RPMI8226 (cell line): ENCODE results near the gene CLNK.

Experiments
- DNase-seq: peaks from one replicate; pipeline ENCODE4 v3.0.0-alpha.2; 2015

CLNK gene

GRCh38 chr4:10607206-10607605, 77.4 kb downstream of the CLNK start:
- no peak for DNase-seq

GRCh38 chr4:10606483-10607155, 77.9 kb downstream of the CLNK start:
- no peak for DNase-seq

- DNase-seq, result no peak
Observed at GRCh38 chr4:10605746-10606482, 78.7 kb downstream of the CLNK start.

- no peak for DNase-seq
Observed at GRCh38 chr4:10605031-10605430, 79.5 kb downstream of the CLNK start.

DNA sequence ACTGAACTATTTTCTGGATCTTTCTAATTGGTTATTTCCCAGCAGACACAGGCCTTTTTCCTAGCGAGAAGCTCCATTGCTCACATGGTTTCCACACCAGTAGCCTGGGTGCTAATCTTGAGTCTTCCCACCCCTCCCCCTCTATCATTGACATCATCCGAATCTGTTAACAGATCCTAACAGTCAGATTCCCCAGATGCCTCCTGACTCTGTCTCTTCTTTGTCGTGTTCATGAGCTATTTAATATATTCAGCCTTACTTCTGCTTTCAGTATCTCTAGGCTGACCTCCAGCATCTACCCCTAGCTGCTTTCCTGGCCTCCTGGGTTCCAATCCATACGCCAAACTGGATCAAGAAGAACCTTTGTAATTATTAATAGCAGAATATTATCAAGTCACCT, 85.0 kb downstream of the CLNK start:
- DNase-seq, result no peak

GRCh38 chr4:10598829-10599228, 85.7 kb downstream of the CLNK start:
- no peak for DNase-seq

GRCh38 chr4:10596586-10597290, 87.8 kb downstream of the CLNK start:
- no peak for DNase-seq

GRCh38 chr4:10593130-10593529, 91.4 kb downstream of the CLNK start:
- DNase-seq, result no peak

DNA sequence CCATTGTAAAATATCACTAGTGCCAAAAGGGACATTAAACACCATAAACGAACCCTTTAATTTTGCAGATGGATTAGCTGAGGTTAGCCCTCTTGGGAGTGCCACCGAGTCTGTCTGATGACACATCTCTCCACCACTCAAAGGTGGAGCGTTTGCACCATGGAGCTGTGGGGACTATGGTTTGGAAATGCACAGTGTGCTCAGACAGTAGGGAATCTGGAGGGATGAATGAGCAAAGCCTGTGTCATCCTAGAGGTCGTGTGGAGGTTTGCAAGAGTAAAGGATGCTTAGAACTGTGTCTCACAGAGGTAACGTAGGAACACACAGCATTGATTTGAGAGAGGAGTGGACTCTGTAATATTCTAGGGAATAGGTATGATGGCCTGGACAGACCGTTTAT, 93.7 kb downstream of the CLNK start:
- DNase-seq, result no peak

GRCh38 chr4:10589799-10590198, 94.8 kb downstream of the CLNK start:
- DNase-seq, result no peak

- DNase-seq, result no peak
Observed at GRCh38 chr4:10589321-10589720, 95.2 kb downstream of the CLNK start.

GRCh38 chr4:10587697-10588096, 96.9 kb downstream of the CLNK start:
- peak; percentile 56 for DNase-seq

GRCh38 chr4:10587296-10587695, 97.3 kb downstream of the CLNK start:
- no peak for DNase-seq

DNA sequence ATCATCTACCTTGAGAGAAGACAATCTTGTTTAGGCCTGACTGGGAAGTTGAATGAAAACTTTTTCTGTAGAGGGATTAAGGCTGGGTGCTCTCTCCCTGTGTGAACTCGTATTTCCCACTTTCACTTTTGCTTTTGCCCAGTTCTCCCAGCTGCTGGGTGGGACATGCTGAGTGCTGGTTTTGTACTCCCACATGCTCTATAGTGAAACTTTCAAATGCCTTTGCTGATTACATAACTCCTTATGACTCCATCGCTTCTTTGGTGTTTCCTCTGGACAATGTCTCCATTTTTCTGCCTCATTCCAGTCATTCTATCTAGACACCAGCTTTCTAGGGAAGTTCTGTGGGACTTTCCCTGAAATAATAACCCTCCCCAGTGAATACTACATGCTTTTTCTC, 100.5 kb downstream of the CLNK start:
- peak; percentile 32 for DNase-seq

GRCh38 chr4:10582951-10583350, 101.6 kb downstream of the CLNK start:
- no peak for DNase-seq

DNA sequence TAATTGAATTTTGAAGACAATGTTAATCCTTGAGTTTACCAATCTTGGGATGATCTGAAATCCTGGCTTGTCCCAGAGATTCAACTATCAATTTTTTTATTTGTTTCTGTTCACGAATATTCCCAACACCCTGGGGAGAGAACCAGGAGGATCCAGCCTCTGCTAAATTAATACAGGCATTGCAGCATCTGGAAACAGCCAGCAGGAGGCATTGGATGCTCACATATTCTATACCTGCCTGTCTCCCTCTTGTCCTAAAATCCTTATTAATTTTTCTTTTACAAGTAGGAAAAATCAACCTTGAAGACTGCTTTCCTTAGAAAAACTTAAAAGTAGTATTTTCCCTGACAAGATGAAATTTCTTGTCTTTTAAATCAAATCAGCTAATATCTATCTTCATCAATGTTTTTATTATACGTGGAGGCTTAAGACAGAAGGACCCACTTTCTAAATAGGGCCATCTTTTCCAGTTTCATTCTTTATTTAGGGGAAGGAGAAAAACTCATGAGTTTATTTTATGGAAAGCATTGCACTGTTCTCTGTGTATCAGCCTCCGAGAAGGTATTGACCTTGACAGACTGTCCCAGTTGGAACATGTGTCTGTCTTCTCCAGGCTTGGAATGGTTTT, 102.4 kb downstream of the CLNK start:
- DNase-seq, result peak; percentile 14

DNA sequence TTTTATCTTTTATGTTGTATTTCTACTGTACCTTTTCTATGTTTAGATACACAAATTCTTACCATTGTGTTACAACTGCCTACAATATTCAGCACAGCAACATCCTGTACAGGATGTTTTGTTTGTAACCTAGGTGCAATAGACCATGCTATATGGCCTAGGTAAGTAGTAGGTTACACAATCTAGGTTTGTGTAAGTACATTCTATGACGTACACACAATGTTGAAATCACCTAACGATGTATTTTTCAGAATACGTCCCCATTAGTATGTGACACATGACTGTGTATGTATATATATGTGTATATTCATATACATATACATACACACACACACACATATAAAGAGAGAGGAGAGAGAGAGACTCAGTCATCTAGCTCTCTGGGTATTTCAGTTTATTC, 103.5 kb downstream of the CLNK start:
- DNase-seq, result no peak

DNA sequence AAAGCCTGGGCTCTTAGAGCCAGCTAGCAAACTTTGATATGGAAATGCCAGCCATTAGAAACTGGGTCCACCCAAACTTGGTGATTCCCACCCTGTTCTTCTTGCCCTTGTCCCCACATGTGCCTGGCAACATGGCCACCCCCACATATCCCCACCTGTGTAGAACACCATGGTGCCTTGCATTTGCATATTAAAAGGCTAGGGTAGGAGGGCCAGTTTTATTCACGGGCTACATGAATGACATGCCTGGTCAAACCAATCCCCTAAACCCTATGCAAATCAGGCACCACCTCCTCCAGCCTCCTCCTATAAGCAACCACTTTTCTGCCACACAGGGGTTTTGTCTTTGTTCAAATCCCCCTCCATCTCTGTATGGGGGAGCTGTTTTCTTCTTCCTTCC, 104.9 kb downstream of the CLNK start:
- no peak for DNase-seq

GRCh38 chr4:10577508-10578426, 106.8 kb downstream of the CLNK start:
- peak; percentile 15 for DNase-seq

GRCh38 chr4:10577018-10577417, 107.5 kb downstream of the CLNK start:
- peak; percentile 38 for DNase-seq

- DNase-seq, result no peak
Observed at GRCh38 chr4:10576236-10576635, 108.3 kb downstream of the CLNK start.

- no peak for DNase-seq
Observed at GRCh38 chr4:10575414-10575813, 109.2 kb downstream of the CLNK start.
